Endodermal cell (in vitro differentiated cells): ENCODE data around the gene DCAF10. TPM values are rescaled to one million over a fixed set of nuclear protein-coding genes. Genes with fewer than 3 reads are reported as not detected.
A peak's percentile ranks its signal among the peaks of the same experiment; 100 is the strongest.

Experiments used
- DNase-seq: peaks from one replicate; pipeline ENCODE4 v3.0.0-alpha.2; 2017
- H3K27ac ChIP-seq: 2 replicates; pipeline ENCODE4 v1.5.1; 2013; ENCODE audit warnings: mild to moderate bottlenecking, low read depth, low read length, moderate library complexity
- H3K27me3 ChIP-seq: 2 replicates; pipeline ENCODE4 v1.6.1; 2013; ENCODE audit warnings: mild to moderate bottlenecking, low read length, moderate library complexity; ENCODE audit not compliant: insufficient read depth, control insufficient read depth, poor library complexity, severe bottlenecking
- H3K36me3 ChIP-seq: 2 replicates; pipeline ENCODE4 v1.7.0; 2013; ENCODE audit warnings: mild to moderate bottlenecking, low read length, moderate library complexity; ENCODE audit not compliant: control insufficient read depth, insufficient read depth
- H3K4me1 ChIP-seq: one replicate; pipeline ENCODE4 v1.7.0; 2013; ENCODE audit warnings: low read length; ENCODE audit not compliant: control insufficient read depth, insufficient read depth
- H3K4me3 ChIP-seq: 2 replicates; pipeline ENCODE4 v1.5.1; 2013; ENCODE audit warnings: mild to moderate bottlenecking, low read length, moderate library complexity
- H3K9ac ChIP-seq: 2 replicates; pipeline ENCODE4 v1.6.1; 2013; ENCODE audit warnings: mild to moderate bottlenecking, low read length, moderate library complexity; ENCODE audit not compliant: poor library complexity, severe bottlenecking; ENCODE audit errors: extremely low read depth
- H3K9me3 ChIP-seq: 2 replicates; pipeline ENCODE4 v1.6.1; 2013; ENCODE audit warnings: mild to moderate bottlenecking, low read length, moderate library complexity; ENCODE audit not compliant: control insufficient read depth
- H3K27ac Mint-ChIP-seq: 2 replicates; pipeline ENCODE4 v1.8.0; 2020; ENCODE audit warnings: mixed read lengths
- H3K27me3 Mint-ChIP-seq: 2 replicates; pipeline ENCODE4 v1.8.0; 2021; ENCODE audit warnings: mild to moderate bottlenecking, mixed read lengths; ENCODE audit not compliant: insufficient read depth
- H3K36me3 Mint-ChIP-seq: 2 replicates; pipeline ENCODE4 v1.8.0; 2020; ENCODE audit warnings: low read depth, mixed read lengths
- H3K4me1 Mint-ChIP-seq: 2 replicates; pipeline ENCODE4 v1.8.0; 2020; ENCODE audit warnings: mixed read lengths
- H3K4me3 Mint-ChIP-seq: 2 replicates; pipeline ENCODE4 v1.8.0; 2020; ENCODE audit warnings: mild to moderate bottlenecking, moderate library complexity, mixed read lengths
- H3K9me3 Mint-ChIP-seq: 2 replicates; pipeline ENCODE4 v1.8.0; 2020; ENCODE audit warnings: mild to moderate bottlenecking, mixed read lengths
- CTCF ChIP-seq: fragments of 200-600 bp; sonication (generic); conservative IDR thresholded peaks from 2 replicates; pipeline ENCODE4 v1.5.0; 2021; ENCODE audit warnings: antibody characterized with exemption, mild to moderate bottlenecking
- WGBS, 2 experiments: methylation state at CpG; one replicate each; pipeline versions ENCODE4 v1.1.5 to v1.1.7; 2013; ENCODE audit warnings: missing lambda C conversion rate in 2 of 2, mixed read lengths in 1 of 2; ENCODE audit not compliant: insufficient coverage in 1 of 2, insufficient read length in 1 of 2; 5-methylcytosine and 5-hydroxymethylcytosine counted together
- total RNA-seq, 2 donors: library from RNA; stranded (reverse); fragmentation: NEBNext Ultra II Directional in 1 of 2; extraction: Animal tissue kit (Norgen Biotek cat#: 25700) in 1 of 2; gene quantifications; 2 replicates in 1 of 2; 3 replicates in 1 of 2; pipeline ENCODE4 v1.2.1, GENCODE V29; 2021

DCAF10 gene
- total RNA-seq, 2 donors from 2014 or later, result 24.0 to 26.3 TPM

- Mint-ChIP-seq H3K27me3 (no peaks in the 10 kb centered on the region), H3K4me3 (no peak overlapping the region), H3K9me3 (no peaks in the 10 kb centered on the region), H3K36me3 (peaks cover 29% of the 10 kb centered on the region), H3K27ac (no peak overlapping the region), H3K4me1 (peaks cover 3% of the 10 kb centered on the region)
- DNase-seq, result peak; percentile 98
- no peak overlapping the region for H3K27ac ChIP-seq
- H3K9ac ChIP-seq, result no peak overlapping the region
- 71 to 73% methylated on average over 7 to 11 of the region's 11 CpGs for WGBS, 2 experiments
- H3K9me3 ChIP-seq, result no peaks in the 10 kb centered on the region
- no peaks in the 10 kb centered on the region for H3K4me1 ChIP-seq
- H3K36me3 ChIP-seq, result peaks cover 35% of the 10 kb centered on the region
- peak; percentile 96 for TF ChIP-seq CTCF
- no peaks in the 10 kb centered on the region for H3K27me3 ChIP-seq
- H3K4me3 ChIP-seq, result no peak overlapping the region
Observed at GRCh38 chr9:37913480-37914153, 113.0 kb downstream of the DCAF10 start.

GRCh38 chr9:37914154-37914551, 113.6 kb downstream of the DCAF10 start:
- no peaks in the 10 kb centered on the region for H3K9me3 Mint-ChIP-seq
- Histone ChIP-seq H3K4me3 (no peak overlapping the region), H3K9me3 (no peaks in the 10 kb centered on the region), H3K27ac (no peak overlapping the region), H3K36me3 (peaks cover 41% of the 10 kb centered on the region), H3K4me1 (no peaks in the 10 kb centered on the region), H3K27me3 (no peaks in the 10 kb centered on the region), H3K9ac (no peak overlapping the region)
- H3K36me3 Mint-ChIP-seq, result peaks cover 31% of the 10 kb centered on the region
- no peak for DNase-seq
- H3K4me3 Mint-ChIP-seq, result no peak overlapping the region
- TF ChIP-seq CTCF, result no peak
- H3K27ac Mint-ChIP-seq, result peak overlapping the region; percentile 48
- 95 to 100% methylated on average over 2 to 8 of the region's 8 CpGs for WGBS, 2 experiments
- no peaks in the 10 kb centered on the region for H3K27me3 Mint-ChIP-seq
- peaks cover 4% of the 10 kb centered on the region for H3K4me1 Mint-ChIP-seq

- peaks cover 35% of the 10 kb centered on the region for H3K36me3 Mint-ChIP-seq
- H3K4me1 Mint-ChIP-seq, result peaks cover 8% of the 10 kb centered on the region
- H3K4me1 ChIP-seq, result no peaks in the 10 kb centered on the region
- H3K4me3 ChIP-seq, result no peak overlapping the region
- no peak overlapping the region for H3K9ac ChIP-seq
- 91% methylated on average over 10 to 11 of the region's 11 CpGs for WGBS, 2 experiments
- no peaks in the 10 kb centered on the region for H3K9me3 Mint-ChIP-seq
- no peak for TF ChIP-seq CTCF
- no peaks in the 10 kb centered on the region for H3K9me3 ChIP-seq
- no peak overlapping the region for H3K27ac ChIP-seq
- peak overlapping the region; percentile 82 for H3K27ac Mint-ChIP-seq
- DNase-seq, result no peak
- peaks cover 46% of the 10 kb centered on the region for H3K36me3 ChIP-seq
- no peaks in the 10 kb centered on the region for H3K27me3 Mint-ChIP-seq
- H3K27me3 ChIP-seq, result no peaks in the 10 kb centered on the region
- no peak overlapping the region for H3K4me3 Mint-ChIP-seq
Observed at GRCh38 chr9:37914701-37915358, 114.2 kb downstream of the DCAF10 start.
